Central memory CD4-positive, alpha-beta T cell (primary cell): Measurements from ENCODE around the gene CNNM1.

ENCODE experiments used
- DNase-seq: peaks from one replicate; pipeline ENCODE4 v3.0.0; 2022

CNNM1 gene

DNA sequence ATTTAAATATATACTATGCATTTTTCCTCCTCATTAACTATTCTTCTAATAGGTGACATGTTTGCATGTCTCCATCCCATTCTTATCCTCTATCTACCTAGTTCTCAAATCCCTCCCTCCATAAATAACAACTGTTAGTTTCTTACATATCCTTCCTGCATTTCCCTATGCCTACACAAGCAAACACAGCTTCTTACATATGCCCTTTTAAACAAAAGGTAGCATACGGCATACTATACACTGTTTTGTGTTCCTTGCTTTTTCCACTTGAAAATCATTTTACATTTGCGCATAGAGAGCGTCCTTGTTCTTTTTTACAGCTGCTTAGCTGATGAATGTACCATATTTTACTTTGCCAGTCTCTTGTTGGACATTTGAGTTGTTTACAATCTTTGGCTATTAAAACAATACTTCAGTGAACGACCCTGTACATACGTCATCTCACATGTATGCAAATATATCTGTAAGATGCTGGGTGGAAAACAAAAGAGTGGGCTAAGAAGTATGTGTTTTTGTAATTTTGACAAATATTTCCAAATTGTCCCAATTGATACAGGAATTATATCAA is 93.5 kb downstream of the CNNM1 start:
- DNase-seq: no peak

DNA sequence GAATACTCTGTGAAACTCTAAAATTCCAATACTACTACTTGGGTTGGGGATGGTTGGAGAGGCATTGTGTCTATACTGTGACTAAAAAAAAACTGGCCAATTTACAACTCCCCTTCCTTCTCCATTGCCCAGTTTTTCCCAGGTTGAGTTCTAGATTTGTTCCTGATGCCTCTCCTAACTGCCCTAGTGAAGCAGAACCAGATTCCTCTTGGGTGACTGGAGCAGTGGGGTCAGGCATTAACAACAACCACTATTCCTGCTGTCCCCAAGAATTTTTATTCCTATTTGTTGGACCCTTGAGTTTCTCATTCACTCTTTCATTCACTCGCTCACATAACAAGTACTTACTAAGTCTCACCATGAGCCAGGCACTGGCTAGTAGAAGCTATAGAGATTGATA is 95.5 kb downstream of the CNNM1 start:
- DNase-seq: no peak

DNA sequence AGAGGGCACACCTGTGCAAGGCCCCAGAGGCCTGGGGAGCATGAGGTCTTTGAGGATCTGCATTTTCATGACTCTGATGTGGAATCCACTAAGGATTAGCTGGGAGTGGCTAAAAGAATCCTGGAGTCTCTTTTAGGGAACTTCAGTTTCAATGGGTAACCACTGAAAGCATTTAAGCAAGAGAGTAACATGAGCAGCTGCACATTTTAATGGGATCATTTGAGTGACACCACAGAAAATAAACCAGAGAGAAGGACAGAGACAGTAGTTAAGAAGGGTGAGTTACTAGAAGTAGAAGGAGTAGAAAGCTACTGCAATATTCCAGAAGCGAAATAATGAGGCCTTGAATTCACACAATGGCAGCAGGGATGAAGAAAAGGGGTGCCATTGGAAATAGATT is 96.0 kb downstream of the CNNM1 start:
- no peak for DNase-seq

DNA sequence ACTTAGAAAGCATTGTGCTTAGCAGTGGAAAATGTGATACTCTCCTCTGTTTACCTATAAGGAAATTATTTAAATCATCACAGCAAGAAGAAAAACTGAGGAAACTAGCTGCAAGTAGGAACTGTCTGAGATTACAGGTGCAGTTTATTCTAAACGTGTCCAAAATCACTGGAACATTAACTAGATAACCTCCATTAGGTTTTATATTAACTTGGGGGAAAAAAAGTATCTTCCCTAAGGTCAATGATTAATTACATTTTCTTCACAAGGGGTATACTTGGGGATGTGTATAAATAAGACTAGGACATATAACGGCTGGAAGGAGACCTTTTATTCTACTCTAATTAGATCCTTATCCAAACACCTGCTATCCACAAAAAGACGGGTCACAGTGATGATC is 97.5 kb downstream of the CNNM1 start:
- no peak for DNase-seq

DNA sequence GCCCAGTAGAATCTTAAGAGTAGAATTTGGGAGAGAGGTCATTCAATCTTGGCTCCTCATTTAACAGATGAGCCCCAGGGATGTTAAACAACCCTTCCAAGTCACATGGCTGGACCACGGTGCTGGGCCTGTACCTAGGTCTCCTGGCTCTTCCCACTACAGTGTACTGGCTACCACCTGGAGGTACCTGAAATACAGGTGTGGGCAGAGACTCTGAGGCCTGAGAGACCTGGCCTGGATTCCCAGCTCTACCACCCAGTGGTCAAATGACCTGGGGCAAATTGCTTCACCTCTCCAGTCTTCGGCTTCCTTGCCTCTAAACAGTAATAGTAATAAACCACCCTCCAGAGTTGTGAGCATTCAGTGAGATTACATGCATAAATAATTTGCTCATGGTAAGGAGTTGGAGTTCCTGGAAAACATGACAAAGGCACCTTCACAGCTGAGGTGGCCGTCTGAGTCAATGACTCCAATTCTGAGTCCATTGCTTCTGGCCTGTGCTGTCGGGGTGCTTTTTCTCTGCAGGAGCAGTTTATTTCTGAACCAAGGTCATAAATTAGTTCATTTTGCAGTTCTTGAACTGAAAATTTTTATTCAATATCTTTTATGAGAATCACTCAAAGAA is 98.5 kb downstream of the CNNM1 start:
- DNase-seq: no peak

DNA sequence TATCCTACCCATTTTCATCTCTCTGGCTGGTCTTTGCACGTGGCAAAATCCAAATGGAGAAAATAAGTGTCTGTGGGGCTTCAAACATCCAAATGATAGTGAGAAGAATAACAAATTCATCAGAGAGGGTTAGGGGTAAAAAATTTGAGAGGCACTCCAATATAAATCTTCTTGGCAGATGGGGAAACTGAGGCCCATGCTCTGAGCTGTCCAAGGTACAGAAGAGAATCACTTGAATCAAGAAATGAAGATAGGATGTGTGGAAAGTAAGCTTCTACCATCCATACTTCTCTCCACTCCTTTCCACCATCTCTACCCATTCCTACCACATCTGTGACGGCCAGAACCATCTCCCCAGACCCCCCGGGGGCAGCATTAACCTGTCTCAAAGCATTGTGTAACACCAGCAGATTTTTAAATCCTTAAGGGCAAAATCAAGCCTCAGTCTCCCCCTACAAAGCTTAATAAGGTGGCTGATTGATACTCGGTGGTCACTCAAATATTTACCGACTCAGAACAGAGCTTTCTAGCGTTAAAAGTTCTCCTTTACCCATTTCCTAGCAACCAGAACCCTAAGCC is 100.5 kb downstream of the CNNM1 start:
- DNase-seq: no peak

DNA sequence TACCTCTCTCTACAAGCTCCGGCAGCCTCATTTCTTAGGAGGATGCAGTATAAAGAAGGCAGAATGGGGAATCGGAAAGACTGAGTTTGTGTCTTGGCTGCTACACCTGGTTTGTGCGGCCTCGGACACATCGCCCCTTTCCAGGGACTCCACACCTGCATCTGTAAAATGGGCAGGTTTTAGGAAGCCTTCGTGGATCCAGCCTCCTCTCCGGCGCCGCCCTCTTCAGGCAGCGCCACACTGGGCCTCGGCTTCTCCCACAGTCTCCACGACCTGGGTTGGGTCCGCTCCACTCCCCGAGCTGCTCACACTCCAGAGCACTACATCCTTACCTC is 100.9 kb downstream of the CNNM1 start:
- no peak for DNase-seq

DNA sequence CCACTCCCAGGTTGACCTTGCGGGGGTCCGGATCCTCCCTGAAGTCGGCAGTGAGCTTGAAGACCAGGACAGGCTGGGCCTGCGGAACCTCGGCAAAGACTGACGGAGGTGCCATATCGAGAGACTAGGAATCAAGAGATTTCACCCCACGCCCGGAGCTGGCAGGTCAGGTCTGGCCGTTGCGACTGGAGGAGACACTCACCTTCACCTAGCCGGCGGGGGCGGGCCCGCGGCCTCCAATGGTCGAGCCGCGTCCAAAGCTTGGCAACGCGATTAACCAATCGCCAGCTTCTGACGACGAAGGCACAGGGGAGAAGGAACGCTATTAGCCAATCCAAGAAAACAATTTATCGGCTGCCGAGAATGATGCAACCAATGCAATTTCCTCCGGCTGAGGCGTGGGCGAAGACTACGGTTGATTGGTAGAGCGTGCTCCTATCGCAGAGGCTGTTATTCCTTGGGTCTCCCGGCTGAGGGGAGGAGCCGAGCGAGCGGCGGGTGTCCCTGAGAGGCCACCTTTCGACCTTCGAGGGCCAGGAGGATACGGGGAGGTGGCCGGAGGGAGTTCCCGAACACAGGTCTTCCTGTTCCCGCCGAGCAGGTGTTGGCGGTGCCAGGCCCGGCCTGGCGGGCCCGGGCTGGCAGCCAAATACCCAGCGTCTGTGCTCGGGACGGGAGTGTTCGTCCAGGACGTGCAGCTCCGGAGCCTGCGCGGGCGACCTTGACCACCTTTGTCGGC is 101.5 kb downstream of the CNNM1 start, which contains the start of gene GOT1:
GOT1 (minus strand) TSS at position 174 of the 739 bp plus-strand sequence; CDS start at position 115, 59 bp downstream.
- DNase-seq: peak; percentile 95

DNA sequence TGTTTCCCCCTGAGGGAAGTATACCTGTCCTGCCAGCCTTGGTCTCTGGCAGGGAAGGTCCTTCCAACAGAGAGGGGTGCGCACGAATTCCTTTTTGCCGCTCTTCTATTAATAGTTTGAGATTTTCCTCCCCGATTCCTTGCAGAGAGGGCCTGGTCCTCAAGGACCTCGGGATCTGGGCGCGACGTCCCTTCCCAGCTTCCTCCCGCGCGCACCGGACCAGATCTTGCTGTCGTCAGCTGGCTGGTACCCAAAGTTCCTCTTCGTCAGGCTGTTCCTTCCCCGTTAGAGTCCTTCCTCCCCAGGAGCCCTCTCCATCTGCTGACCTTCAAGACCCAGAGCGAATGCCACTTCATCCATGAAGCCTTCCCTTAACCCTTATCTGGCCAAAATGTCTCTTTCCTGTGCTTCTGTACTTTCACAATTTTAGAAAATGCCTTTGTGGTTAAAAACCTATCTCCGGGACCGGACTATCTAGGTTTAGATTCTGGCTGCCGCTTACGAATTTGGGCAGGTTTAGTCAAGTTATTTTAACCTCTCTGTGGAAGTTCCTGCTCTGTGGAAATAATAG is 102.1 kb downstream of the CNNM1 start:
- DNase-seq: no peak

DNA sequence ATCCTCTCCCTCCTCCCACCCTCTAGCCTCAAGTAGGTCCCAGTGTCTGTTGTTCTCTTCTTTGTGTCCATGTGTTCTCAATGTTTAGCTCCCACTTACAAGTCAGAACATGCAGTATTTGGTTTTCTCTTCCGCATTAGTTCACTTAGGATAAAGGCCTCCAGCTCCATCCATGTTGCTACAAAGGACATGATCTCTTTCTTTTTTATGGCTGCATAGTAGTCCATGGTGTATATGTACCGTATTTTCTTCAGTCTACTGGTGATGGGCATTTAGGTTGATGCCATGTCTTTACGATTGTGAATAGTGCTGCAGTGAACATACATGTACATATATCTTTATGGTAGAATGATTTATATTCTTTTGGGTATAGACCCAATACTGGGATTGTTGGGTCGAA is 102.9 kb downstream of the CNNM1 start:
- DNase-seq: no peak

DNA sequence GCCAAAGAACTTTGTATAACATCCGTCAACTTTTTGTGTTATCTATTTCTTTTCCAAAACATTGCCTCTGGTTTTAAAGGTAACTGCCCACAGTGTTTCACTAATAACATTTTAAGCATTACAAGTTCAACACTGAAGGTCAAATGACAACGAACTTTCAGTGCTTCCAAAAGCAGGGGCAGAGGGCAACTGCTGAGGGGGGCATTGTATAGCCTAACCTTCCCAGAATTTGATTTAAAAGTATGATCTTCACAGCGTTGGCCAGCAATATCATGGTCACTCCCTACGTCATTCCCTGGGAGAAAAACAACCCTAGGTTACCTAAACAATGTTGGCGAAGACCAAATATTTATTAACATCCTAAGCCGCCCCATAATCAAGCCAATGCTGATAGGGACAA is 103.7 kb downstream of the CNNM1 start:
- no peak for DNase-seq

DNA sequence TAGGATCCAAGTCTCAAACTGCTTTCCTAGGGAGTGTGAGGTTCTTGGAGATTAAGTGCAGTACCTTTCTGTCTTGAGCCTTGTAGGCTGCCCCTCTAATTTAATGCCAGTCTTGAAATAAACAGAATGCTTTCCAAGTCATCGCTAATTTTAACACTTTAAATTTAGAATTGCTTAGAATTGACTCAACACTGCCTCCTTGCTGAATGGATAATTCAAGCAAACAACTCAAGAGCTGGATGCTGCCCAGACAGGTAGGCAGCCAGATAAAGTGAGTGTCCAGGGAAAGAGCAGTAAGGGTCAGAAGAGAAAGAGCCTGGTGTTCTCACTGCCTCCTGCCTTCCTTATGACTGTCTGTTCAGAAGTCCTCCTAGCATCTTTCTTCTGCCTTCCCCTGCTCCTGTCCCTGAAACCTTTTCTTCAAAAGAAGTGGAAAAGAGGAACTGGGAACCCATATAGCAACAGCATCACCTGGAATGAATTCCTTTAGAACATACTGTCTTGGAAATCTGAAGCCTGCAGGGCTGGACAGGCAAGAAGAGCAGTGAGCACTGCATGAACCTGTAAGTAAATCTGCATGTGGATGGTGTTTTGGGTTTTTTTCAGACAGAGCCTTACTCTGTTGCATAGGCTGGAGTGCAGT is 104.3 kb downstream of the CNNM1 start:
- DNase-seq: no peak

DNA sequence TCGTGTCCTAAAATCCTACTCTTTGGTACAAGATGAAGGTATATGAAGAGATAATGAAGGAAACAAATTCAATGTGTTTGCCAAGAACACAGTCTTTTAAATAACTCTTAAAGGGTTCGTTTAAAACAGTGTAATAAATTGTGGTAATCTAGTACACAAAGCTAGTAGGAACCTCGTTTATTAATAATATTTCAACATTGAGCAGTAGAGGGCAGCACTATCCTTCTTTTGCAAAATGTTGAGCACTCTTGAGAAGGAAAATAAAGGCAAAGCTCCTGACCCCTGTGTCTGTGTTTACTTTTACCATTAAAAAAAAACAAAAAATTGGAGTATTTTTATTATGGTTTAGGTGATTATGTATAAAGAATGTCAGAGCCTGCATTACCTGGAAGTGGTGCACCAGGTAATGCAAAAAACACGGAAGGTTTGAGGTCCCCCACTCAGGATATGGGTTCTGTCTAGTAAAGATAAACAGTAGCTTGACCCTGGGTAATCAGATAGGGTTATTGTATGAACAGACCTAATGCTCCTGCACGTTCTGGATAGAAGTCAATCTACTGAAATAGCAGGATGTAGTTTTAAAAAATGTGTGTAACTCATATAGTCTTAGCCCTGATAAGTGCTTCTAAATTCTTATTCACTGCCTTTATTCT is 107.0 kb downstream of the CNNM1 start:
- DNase-seq: peak; percentile 19

DNA sequence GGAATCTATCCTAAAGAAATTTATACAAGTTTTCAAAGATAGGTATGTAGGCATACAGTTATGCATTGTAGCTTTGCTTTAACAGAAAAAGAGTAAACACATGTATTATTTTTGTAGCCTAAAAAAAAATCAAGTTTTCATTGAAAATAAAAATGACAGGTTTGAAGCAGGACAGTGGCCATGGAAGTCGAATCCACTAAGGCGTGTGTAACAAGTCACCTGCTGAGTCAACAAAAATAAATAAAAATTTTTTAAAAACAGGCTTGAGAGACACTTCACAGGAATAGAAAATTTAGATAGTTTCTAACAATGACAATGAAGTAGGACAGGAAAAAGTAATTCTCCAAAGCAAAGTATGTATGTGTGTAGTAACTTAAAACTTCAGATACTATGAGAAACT is 109.7 kb downstream of the CNNM1 start:
- DNase-seq: no peak

DNA sequence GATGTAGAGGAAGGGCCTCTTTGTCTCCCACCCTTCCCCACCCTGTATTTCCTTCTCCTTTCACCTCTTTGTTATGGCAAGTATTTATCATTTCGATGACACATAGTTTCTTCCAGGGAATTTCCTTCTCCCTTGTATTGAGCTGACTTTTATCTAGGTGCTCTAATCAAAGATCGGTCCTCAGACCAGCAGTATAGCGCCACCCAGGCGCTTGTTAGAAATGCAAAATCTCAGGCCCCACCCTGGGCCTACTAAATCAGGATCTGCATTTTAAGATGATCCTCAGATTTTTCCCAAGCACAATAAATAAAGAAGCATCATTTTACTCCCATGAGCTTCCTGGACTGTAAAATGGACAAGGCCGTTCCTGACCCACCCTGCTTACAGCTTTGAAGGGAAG is 113.2 kb downstream of the CNNM1 start:
- no peak for DNase-seq

DNA sequence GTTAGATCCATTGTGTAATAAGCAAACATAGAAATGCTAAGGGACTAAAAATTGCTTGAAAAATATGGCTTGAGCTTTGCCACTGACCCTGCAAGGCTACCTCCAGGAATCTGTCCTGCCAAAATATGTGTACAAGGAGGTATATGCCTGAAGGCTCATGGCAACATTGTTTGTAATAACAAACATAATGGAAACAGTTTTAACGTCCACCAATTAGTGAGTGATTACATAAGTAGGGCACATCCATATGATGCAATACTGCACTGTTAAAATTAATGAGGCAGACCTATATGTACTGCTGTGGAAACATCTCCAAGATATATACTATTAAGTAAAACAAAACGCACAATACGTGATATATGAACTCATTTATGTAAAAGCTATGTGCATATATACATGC is 114.3 kb downstream of the CNNM1 start:
- DNase-seq: no peak
